DND-41 (cell line): ENCODE measurements around the gene OGDH.
"Not testable (repeated sequence)": the region's sequence is repeated elsewhere in the genome, so short reads cannot be mapped to it uniquely, and the experiment has no call there.

Source experiments
- EZH2 ChIP-seq: IDR thresholded peaks from 3 replicates; pipeline ENCODE4 v1.6.1; 2012; ENCODE audit warnings: borderline replicate concordance, low read depth, mild to moderate bottlenecking, moderate library complexity, low read length, inconsistent platforms; ENCODE audit not compliant: severe bottlenecking
- TF ChIP-seq, protein P1 (sequence below): IDR thresholded peaks from 2 replicates; pipeline ENCODE4 v1.5.1; 2012; ENCODE audit warnings: borderline replicate concordance, low read length, moderate library complexity, mild to moderate bottlenecking; ENCODE audit not compliant: poor library complexity, severe bottlenecking; ENCODE audit errors: extremely low read depth

DNA sequence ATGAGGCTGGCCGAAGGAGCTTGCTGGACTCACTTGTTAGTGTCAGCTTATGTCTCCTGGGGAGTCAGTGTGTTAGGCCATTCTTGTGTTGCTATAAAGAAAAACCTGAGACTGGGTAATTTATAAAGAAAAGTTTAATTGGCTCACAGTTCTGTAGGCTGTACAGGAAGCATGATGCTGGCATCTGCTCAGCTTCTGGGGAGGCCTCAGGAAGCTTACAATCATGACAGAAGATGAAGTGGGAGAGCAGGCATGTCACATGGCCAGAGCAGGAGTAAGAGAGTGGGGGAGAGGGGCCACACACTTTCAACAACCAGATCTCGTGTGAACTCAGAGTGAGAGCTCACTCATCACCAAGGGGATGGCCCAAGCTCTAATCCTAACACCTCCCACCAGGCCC, 93.2 kb downstream of the OGDH start:
- TF ChIP-seq EZH2, result not testable (repeated sequence)
- TF ChIP-seq, protein P1, sequence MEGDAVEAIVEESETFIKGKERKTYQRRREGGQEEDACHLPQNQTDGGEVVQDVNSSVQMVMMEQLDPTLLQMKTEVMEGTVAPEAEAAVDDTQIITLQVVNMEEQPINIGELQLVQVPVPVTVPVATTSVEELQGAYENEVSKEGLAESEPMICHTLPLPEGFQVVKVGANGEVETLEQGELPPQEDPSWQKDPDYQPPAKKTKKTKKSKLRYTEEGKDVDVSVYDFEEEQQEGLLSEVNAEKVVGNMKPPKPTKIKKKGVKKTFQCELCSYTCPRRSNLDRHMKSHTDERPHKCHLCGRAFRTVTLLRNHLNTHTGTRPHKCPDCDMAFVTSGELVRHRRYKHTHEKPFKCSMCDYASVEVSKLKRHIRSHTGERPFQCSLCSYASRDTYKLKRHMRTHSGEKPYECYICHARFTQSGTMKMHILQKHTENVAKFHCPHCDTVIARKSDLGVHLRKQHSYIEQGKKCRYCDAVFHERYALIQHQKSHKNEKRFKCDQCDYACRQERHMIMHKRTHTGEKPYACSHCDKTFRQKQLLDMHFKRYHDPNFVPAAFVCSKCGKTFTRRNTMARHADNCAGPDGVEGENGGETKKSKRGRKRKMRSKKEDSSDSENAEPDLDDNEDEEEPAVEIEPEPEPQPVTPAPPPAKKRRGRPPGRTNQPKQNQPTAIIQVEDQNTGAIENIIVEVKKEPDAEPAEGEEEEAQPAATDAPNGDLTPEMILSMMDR, result not testable (repeated sequence)
